Activated naive CD4-positive, alpha-beta T cell treated with anti-CD3 and anti-CD28 coated beads, Interleukin-2, amount 50 U/mL, for 16 hours (primary cell): Measurements from ENCODE around the gene C4A.
"Not testable (repeated sequence)": the region's sequence is repeated elsewhere in the genome, so short reads cannot be mapped to it uniquely, and the experiment has no call there.

Source experiments
- DNase-seq: peaks from one replicate; pipeline ENCODE4 v3.0.0-alpha.2; 2020

C4A gene

GRCh38 chr6:32037136-32037535 is 55.3 kb downstream of the C4A start:
- DNase-seq = not testable (repeated sequence)

- DNase-seq = not testable (repeated sequence)
Measured at GRCh38 chr6:32037598-32038524, 56.0 kb downstream of the C4A start, which contains the start of gene CYP21A2. TSS of gene CYP21A2 (plus strand) at chr6:32038415. CDS start at chr6:32038423, 8 bp downstream.

- DNase-seq = not testable (repeated sequence)
Measured at GRCh38 chr6:32038878-32039277, 57.0 kb downstream of the C4A start.

- not testable (repeated sequence) for DNase-seq
Measured at GRCh38 chr6:32039321-32040274, 57.7 kb downstream of the C4A start.

- DNase-seq = not testable (repeated sequence)
Measured at GRCh38 chr6:32040299-32041049, 58.6 kb downstream of the C4A start.

- DNase-seq = not testable (repeated sequence)
Measured at GRCh38 chr6:32041050-32041321, 59.1 kb downstream of the C4A start.

GRCh38 chr6:32041385-32041784 is 59.5 kb downstream of the C4A start:
- DNase-seq = not testable (repeated sequence)

GRCh38 chr6:32042276-32042675 is 60.4 kb downstream of the C4A start:
- DNase-seq = not testable (repeated sequence)

- DNase-seq = not testable (repeated sequence)
Measured at GRCh38 chr6:32043589-32044380, 61.9 kb downstream of the C4A start.

- not testable (repeated sequence) for DNase-seq
Measured at GRCh38 chr6:32044916-32045315, 63.1 kb downstream of the C4A start.

- DNase-seq = no peak
Measured at GRCh38 chr6:32045811-32046449, 64.1 kb downstream of the C4A start.

GRCh38 chr6:32046450-32047083 is 64.7 kb downstream of the C4A start:
- DNase-seq = no peak

GRCh38 chr6:32047084-32047478 is 65.2 kb downstream of the C4A start:
- no peak for DNase-seq

- no peak for DNase-seq
Measured at GRCh38 chr6:32047539-32047854, 65.6 kb downstream of the C4A start.

GRCh38 chr6:32047855-32048766 is 66.3 kb downstream of the C4A start:
- DNase-seq = peak; percentile 68

GRCh38 chr6:32049149-32049548 is 67.3 kb downstream of the C4A start:
- DNase-seq = not testable (repeated sequence)

- DNase-seq = not testable (repeated sequence)
Measured at GRCh38 chr6:32049736-32050135, 67.9 kb downstream of the C4A start.

GRCh38 chr6:32050562-32050961 is 68.7 kb downstream of the C4A start:
- DNase-seq = no peak
